ENCODE results near the gene NUTF2. TPM values are rescaled to one million over a fixed set of nuclear protein-coding genes. Genes with fewer than 3 reads are reported as not detected.

Gene NUTF2
- total and polyA plus RNA-seq, 2 of the 8 experiments (the other 6 are each of a cell fraction or from before 2014, with no cell fraction given), result 219 to 377 TPM

GRCh38 chr16:67828651-67829050 lies 18.1 kb upstream of the NUTF2 start:
- H2BK12ac ChIP-seq (ENCODE audit: low read depth, low read length), result no peak overlapping the region
- no peak overlapping the region for H2BK120ac ChIP-seq (replicated peaks; ENCODE audit: low read depth, low read length)
- H3K23me2 ChIP-seq (ENCODE audit: low read depth, low read length), result peaks cover 5% of the 10 kb centered on the region
- H4K20me1 ChIP-seq (replicated peaks in 1 of 2; ENCODE audit: control insufficient read depth in 1 of 2, insufficient read depth in 2 of 2, low read length in 2 of 2), result peaks cover 4 to 6% of the 10 kb centered on the region in 2 experiments
- no peak overlapping the region for H4K5ac ChIP-seq (ENCODE audit: insufficient read length, low read depth, low read length)
- H2BK15ac ChIP-seq (ENCODE audit: low read length), result no peak overlapping the region
- H3K4ac ChIP-seq (replicated peaks; ENCODE audit: insufficient read length, low read depth, low read length), result no peak overlapping the region
- H3K4me1 ChIP-seq (replicated peaks in 1 of 4; ENCODE audit: control insufficient read depth in 3 of 4, insufficient read depth in 4 of 4, low read length in 3 of 4), result peaks cover 0 to 2% (median 0%) of the 10 kb centered on the region in 4 experiments; a peak in 3 of 7 replicates
- DNase-seq (ENCODE audit: low read depth in 1 of 2, low spot score in 2 of 2), result no peak
- H3K79me1 ChIP-seq (ENCODE audit: low read depth, low read length), result no peaks in the 10 kb centered on the region; the same call in none of the 2 replicates
- peaks cover 9 to 25% (median 13%) of the 10 kb centered on the region in 4 experiments for H3K36me3 ChIP-seq (ENCODE audit: control insufficient read depth in 2 of 4, insufficient read depth in 4 of 4, low read length in 3 of 4)
- H3K9ac ChIP-seq (replicated peaks in 1 of 4; ENCODE audit: extremely low read depth in 1 of 4, low read depth in 3 of 4, low read length in 3 of 4), result no peak overlapping the region
- H3K27ac ChIP-seq (ENCODE audit: low read depth, low read length), result no peak overlapping the region
- H4K91ac ChIP-seq (replicated peaks; ENCODE audit: insufficient read length, low read length), result no peak overlapping the region
- no peaks in the 10 kb centered on the region; a peak in 1 of 7 replicates for H3K27me3 ChIP-seq (replicated peaks in 1 of 4; ENCODE audit: control insufficient read depth in 3 of 4, extremely low read depth in 1 of 4, insufficient read depth in 3 of 4, low read length in 3 of 4)
- H3K18ac ChIP-seq (ENCODE audit: extremely low read depth, low read length), result no peak overlapping the region
- H3K14ac ChIP-seq (ENCODE audit: insufficient read length), result no peak overlapping the region
- POLR2A ChIA-PET (ENCODE audit: partially characterized antibody), result no interaction called here
- no peak overlapping the region for H3K23ac ChIP-seq (ENCODE audit: insufficient read length)
- no peak overlapping the region for H3K4me3 ChIP-seq (ENCODE audit: extremely low read depth in 1 of 4, insufficient read depth in 2 of 4, low read depth in 3 of 4, low read length in 4 of 4)
- H2AK5ac ChIP-seq (ENCODE audit: low read depth, low read length), result no peak overlapping the region
- no peak for TF ChIP-seq ATF2 (IDR thresholded peaks at IDR 0.05; ENCODE audit: low read length)
- H3K9me3 ChIP-seq (ENCODE audit: insufficient read depth in 2 of 2, low read depth in 1 of 2, low read length in 1 of 2), result no peaks in the 10 kb centered on the region
- no peak overlapping the region for H3K56ac ChIP-seq (replicated peaks; ENCODE audit: insufficient read length, low read depth, low read length)
- no peak overlapping the region for H3K4me2 ChIP-seq (ENCODE audit: insufficient read depth in 1 of 2, low read depth in 2 of 2, low read length in 2 of 2)
- H3K79me2 ChIP-seq (ENCODE audit: control insufficient read depth in 1 of 2, insufficient read depth in 2 of 2, low read length in 2 of 2), result peaks cover 0 to 5% of the 10 kb centered on the region in 2 experiments; a peak in 1 of 4 replicates
- H4K8ac ChIP-seq (ENCODE audit: extremely low read depth, insufficient read depth, low read length), result no peak overlapping the region
- no peak overlapping the region for H2BK5ac ChIP-seq (ENCODE audit: low read depth, low read length)
- FAIRE-seq, result no peak
- H2BK20ac ChIP-seq (ENCODE audit: low read length), result no peak overlapping the region
- H2AFZ ChIP-seq (ENCODE audit: low read length), result no peak overlapping the region
- WGBS, 2 experiments (ENCODE audit: extremely low coverage in 1 of 2, insufficient coverage in 1 of 2, insufficient read length in 1 of 2, insufficient replicate concordance in 2 of 2, low coverage in 1 of 2, low lambda C conversion rate in 2 of 2, missing lambda C conversion rate in 1 of 2), result 94% methylated on average over 4 of the region's 4 CpGs; no CpG with 5 or more reads in 1 of the 2 experiments
- CTCF ChIA-PET (ENCODE audit: partially characterized antibody), result interaction anchor here (0.7 to 11.6 kb wide), 7 partner anchors 10 to 308 kb away, joined by 3 to 100 read pairs (median 6); no protein-coding TSS in a partner anchor
